Activated T-cell treated with anti-CD3 and anti-CD28 coated beads, Interleukin-2, amount 50 U/mL, for 48 hours (primary cell): ENCODE results near the gene PEX19.

Experiments used
- DNase-seq, 2 experiments: peaks; one replicate each; pipeline ENCODE4 v3.0.0-alpha.2; 2020

The PEX19 gene

DNA sequence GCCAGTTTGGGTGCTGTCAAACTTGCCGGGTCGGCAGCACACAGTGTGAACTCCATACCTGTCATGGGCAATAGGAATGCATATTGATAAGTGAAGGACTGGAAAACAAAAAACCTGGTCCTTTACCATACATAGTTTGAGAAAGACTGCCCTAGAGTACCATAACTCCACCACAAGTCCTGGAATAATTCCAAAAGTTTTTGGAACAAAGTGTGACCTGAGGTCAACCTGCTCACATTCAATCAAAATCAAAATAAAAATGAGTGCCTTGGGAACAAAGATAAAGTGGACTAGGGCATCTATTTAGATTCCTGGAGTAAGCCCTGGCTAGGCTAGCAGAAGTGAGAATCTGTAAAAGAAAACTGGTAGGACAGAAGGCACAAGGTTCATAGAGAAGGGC, 7.6 kb downstream of the PEX19 start:
- DNase-seq: no peak

DNA sequence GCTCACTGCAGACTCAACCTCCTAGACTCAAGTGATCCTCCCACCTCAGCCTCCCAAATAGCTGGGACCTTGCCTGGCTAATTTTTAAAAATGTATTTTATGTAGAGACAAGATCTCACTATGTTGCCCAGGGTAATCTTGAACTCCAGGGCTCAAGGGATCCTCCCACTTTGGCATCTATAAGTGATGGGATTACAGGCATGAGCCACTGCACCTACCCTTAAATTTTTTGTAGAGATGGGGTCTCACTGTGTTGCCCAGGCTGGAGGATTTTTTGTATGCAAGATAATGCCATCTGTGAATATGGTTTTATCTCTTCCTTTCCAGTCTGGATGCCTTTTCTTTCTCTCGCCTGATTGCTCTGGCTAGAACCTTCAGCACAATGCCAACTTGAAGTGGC, 13.9 kb downstream of the PEX19 start:
- no peak for DNase-seq

DNA sequence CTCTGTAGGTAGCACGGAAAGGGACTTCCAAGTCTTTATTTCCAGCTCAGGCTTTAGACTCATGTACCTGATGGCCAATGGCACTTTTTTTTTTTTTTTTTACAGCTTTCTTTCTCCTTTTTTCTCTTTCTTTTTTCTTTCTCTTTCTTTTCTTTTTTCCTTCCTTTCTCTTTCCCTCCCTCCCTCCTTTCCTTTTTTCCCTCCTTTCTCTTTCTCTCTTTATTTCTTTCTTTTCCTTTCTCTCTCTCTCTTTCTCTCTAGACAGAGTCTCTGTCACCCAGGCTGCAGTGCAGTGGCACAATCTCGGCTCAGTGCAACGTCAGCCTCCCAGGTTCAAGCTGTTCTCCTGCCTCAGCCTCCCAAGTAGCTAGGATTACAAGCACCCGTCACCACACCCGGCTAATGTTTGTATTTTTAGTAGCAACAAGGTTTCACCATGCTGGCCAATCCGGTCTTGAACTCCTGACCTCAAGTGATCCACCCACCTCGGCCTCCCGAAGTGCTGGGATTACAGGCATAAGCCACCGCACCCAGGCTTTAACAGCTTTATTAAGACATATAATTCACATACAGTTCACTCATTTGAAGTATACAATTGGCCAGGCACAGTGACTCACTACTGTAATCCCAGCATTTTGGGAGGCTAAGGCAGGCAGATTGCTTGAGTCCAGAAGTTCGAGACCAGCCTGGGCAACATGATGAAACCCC, 17.5 kb downstream of the PEX19 start:
- no peak for DNase-seq

DNA sequence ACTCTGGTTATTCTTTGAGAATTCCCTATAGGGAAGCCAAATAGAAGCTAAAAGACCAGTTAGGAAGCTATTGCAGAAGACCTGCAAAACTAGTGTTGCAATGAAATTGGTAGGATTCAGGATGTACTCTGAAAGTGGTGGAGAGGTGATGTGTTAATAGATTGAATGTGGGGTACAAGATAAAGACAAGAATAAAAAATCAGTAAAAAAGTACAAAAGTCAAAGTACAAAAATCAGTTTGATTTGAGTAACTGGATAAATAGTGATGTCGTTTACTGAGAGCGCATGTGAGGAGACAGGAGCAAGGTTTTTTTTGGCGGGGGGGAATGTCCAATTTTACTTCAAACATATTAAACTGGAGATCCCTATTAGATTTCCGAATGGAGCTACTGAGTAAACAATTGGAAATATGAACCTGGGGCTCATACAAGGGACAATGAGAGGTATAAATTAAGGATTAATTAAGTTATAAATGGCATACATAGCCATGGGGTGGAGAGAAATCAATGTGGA, 20.1 kb downstream of the PEX19 start:
- DNase-seq: no peak

DNA sequence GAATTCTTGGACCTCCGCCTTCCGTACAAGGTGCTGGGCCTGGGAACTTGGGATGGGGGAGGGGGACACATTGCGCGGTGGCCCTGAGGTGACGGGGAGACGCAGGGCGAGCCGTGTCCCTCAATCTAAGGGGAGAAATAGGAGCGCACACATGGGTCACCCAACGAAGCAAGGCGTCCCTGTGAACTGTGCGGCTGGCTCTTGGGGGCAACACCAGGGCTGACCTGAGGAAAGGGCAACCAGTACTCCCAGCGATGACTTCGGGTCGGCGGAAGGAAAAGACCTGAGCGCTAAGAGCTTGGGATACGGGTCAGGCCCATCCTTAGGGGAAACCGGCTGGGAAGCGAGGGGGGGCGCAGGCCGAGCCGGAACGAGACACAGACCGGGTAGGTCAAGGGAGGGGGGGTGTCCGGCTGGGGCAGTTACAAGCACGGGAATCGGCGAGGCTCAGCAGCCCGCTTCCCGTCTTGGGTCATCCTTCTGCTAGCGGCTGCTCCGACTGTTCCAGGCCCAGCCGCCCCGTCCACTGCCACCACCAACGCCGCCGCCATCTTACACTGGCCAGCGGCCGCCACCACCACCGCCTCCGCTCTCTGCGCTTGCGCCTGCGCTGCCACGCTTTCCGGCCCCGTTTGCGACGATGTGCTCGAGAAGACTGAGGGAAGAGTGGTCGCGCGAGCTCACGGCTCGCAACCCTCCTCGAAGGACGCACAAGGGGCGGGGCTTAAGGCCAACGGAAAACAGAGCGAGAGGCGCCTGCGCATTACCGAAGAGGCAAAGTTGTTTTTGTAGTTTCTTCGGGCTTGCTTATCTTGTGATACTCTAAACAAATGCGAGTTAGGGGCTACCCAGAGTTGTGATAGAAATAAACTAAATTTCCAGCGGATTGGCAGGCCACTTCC, 22.8 kb downstream of the PEX19 start, which contains the start of gene DCAF8:
Gene DCAF8, minus strand, starts transcription at position 657 of the 902 bp plus-strand sequence. CDS start 18,541 bp downstream, outside the sequence.
- DNase-seq: peak; percentile 98 to 99

DNA sequence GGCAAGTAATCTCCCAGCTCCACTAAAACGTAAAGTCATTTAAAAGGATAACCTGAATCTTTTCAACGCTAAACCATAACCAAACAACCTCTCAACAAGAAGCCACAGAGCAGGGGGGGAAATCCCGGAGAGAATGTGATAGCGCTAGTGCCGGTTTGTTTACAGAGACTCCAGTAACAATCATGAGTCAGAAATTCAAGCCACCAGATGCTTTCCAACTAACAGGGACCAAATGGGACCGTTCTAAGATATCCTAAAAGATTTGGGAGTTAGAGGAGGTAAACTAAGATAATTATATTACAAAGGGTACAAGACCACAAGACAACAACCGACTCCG, 23.4 kb downstream of the PEX19 start:
- peak; percentile 74 for DNase-seq

DNA sequence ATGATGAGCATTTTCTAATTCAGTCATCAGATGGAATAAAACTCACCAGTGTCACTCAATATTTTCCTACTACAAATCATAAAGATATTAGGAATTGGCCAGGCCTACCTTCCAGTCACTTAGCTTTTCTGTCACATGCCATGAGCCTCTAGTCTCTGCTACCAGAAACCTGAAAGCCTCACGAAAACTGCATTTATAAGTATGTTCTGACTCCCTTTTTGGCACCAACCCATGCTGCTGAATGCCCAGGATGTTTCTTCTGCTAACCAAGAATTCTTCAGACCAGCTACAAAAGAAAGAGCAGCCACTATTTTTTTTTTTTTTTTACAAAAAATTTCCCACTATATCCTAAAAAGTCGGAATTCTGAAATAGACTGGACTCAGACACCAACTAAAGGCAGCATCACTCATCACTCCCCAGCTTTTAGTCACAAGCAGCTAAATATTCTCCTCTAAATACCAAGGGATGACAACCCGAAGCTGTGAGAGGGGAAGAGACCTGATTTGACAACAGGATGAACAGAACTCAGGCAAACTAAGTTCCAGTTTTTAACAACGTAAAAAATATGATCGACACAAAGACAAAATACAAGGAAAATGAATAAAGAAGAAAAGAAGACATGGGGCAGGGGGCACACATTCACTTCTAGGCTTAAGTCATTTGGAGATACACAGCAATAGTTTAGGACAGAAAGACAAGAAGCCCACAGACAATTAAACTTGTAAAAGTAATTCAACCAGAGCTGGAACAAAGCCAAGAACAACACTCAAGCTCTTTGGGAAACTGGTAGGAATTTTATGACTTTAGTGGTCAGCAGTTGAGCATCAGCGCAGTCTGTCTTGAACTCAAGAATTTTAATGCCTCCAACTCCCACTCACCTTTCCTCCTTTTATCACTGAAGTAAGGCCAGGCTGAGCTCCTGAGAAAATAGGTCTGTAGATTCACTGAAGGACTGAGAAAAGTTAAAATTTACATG, 24.2 kb downstream of the PEX19 start:
- DNase-seq: no peak

DNA sequence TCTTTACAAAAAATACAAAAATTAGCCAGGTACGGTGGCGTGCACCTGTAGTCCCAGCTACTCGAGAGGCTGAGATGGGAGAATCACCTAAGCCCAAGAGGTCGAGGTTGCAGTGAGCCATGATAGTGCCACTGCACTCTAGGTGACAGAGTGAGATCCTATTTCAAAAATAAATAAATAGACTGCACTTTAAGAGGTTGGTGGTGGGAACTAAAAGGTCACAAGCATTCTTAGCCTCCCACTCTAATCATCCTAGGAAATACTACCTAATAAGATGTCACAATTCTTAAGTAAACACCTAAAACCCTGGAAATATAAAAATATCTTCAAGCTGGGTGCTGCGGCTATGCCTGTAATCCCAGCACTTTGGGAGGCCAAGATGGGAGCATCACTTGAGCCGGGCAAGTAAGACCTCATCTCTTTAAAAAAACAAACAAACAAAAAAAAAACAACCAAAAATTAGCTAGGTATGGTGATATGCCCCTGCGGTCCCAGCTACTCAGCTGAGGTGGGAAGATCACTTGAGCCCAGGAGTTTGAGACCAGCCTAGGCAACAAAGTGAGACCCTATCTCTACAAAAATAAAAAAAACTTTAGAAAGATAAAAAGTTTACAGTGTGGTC, 26.6 kb downstream of the PEX19 start:
- no peak for DNase-seq

DNA sequence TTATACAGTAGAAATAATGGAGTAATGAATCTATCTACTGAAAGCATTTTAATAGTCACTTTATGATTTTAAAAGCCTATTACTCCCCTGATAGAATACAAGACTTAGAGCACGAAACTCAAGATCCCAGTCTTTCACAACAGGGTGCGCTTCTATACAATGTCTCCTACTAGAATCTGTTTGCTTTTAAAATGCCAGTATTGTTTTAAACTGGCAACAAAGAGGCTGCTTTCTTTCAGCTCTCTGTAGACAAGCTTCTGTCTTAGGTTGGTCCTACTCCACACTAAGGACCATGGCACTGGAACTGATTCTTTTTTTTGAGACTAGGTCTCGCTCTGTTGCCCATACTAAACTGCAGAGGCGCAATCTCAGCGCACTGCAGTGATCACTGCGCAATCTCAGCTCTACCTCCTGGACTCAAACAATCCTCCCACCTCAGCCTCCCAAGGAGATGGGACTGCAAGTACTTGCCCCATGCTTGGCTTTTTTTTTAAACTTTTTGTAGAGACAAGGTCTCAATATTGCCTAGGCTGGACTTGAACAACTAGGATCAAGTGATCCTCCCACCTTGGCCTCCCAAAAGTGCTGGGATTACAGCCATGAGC, 27.4 kb downstream of the PEX19 start:
- no peak for DNase-seq

DNA sequence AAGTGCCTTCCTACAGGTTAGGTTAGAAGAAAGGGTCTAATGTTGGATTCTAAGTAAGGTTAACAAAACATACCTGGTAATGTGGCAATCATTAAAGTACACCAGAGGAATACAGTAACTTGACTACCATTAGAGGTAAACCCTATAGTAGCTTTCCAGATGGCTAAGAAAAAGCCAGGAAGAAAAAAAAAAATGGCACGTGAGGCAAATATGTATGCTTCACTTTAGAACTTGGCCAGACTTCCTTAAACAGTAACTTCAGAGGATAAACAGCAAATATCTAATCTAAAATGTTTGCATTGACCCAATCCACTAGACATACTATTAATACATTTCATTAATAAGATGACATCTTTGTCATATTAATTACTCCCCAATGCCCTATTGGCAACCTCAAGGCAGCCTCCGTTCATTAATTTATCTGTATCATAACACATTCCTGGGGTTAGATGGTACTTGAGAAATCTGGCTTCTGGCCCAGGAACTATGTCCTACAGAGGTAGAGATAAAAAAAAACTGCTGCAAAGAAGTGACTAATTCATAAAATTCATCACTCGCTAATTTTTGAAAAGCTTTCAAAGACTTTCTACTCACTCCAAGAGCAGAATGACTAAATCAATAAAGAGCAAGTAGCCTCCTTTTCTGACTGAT, 28.4 kb downstream of the PEX19 start:
- DNase-seq: no peak

DNA sequence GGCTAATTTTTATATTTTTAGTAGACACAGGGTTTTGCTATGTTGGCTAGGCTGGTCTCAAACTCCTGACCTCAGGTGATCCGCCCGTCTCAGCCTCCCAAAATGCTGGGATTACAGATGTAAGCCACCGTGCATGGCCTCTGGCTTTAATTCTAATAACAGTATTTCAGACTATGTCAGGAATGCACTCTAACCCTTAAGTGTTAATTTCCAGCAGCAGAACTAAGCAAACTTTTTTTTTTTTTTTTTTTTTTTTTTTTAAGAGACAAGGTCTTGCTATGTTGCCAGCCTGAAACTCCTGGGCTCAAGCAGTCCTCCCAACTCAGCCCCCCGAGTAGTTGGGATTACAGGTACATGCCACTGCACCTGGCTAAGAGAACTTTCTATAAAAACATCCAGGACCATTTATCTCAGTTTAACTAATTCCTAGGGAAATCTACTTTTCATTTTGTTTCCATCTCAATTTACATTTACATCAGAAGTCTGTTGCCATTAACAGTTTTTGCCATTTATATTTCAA, 29.1 kb downstream of the PEX19 start:
- no peak for DNase-seq

DNA sequence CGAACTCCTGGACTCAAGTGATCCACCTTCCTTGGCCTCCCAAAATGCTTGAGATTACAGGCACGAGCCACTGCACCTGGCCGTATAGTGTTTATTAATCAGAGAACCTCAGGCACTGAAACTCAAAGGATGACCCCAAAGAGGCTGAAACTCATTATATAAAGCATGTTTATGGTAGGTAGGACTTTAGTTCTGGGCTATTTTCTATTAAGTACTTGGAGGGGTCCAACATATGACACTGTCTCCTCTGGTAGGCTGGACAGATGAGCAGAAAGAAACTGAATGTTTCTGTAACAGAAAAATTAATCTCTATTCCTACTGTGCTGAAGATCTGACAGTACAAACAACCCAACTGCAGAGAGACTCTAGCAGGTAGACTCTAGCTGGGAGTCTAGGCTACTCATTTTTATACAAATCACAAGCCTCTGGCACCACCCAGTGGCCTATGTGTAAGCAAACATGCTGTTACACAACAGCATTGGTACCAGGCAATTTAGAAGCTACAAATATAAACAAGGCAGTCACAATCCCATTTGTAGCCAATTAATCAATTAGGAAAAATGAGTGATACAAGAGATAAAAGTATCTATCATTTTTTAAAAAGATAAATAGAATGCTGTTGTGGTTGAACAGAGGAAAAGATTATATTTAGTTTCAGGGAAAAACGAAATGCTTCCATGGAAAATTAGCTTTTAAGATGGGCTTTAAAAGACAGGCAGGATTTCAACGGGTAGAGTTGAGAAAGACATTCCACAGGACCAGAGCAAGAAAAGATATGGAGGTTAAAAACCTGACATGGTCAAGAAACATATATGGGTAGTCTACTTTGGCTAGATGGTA, 33.0 kb downstream of the PEX19 start:
- DNase-seq: peak; percentile 39

DNA sequence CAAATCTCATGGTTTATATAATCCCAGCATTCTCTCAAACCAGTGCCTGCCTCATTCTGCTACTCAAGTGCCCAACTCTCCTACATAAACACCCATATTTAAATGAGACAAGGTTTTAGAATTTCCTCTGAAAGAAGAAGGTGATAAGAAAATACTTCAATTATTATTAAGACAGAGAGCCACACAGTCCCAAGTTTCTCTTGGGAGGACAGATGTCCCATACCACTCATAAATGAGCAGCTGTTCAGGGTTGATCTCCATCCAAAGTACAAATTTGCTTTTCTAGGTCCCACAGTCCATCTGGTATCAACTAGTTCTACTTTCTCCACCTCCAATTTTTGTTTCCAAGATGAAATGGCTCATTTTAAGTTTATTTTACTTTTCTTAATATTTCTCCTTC, 33.9 kb downstream of the PEX19 start:
- DNase-seq: no peak

DNA sequence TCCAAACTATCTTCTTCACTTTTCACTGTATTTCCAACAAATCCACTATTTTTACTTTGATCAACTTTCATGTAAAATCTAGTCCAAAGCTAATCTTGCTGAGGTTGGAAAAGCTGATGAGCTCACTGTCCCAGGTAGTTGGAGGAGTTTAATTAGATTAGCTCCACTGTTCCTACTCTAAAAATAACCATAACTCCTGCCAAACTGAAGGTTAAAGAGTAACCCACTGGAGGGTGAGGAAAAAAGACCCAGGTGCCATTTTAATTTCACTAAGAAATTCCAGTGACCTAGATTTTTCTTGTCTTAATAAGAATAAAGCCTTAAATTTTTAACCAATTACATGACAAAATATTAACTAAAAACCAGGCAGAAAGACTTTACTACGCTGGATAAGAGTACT, 37.9 kb downstream of the PEX19 start:
- no peak for DNase-seq

DNA sequence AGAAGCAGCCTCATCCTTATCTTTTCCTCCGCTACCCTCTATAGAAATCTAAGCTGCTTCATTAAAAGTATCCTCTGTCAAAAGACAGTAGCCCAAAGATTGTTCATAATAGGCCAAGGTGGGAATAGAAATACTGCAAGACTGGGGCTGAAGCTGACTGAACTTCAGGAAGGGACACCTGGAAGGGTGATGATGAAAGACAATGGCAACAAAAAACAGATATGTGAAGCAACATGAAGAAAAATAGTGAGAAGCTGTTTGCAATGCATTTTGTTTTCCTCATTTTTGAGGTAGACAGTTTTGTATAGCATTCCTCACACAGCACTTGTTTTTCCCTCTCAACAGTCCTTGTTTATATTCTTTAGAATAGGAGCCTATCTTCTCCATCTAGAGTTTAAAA, 39.5 kb downstream of the PEX19 start:
- DNase-seq: no peak

DNA sequence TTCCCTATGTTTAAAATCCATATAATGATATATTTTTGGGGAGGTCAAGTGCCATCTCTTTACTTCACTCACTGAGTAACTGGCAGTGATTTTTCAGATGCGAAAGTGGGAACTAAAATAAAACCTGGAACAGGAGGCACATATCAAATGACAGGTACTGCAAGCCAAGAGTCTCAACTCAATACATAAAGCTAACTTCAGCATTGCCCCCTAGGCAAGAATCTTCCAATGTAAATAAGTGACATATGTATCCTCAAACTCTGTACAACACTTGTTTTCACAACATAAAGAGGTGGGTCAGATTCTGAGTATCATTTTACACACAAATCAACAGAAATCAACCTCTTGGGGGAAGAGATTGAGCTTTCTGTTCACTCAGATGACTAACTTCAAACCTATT, 40.7 kb downstream of the PEX19 start:
- DNase-seq: no peak

DNA sequence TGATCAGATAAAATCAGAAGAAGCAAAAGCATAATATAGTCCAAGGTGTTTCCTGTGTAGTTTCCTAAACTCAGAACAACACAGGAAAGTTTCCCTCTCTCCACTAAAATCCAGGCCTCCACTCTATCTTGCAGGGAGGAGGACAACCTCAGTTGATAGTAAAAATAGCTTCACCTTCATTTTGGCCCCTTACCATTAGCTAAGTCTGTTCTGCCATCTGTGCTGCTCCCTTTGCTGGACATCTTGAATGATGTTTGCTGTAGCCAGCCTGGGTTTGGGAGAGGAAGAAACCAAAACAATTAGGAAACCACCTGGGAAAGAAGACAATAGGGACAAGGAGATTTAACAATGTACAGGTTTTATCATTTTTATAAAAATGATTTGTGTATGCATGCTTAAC, 41.2 kb downstream of the PEX19 start:
- no peak for DNase-seq

DNA sequence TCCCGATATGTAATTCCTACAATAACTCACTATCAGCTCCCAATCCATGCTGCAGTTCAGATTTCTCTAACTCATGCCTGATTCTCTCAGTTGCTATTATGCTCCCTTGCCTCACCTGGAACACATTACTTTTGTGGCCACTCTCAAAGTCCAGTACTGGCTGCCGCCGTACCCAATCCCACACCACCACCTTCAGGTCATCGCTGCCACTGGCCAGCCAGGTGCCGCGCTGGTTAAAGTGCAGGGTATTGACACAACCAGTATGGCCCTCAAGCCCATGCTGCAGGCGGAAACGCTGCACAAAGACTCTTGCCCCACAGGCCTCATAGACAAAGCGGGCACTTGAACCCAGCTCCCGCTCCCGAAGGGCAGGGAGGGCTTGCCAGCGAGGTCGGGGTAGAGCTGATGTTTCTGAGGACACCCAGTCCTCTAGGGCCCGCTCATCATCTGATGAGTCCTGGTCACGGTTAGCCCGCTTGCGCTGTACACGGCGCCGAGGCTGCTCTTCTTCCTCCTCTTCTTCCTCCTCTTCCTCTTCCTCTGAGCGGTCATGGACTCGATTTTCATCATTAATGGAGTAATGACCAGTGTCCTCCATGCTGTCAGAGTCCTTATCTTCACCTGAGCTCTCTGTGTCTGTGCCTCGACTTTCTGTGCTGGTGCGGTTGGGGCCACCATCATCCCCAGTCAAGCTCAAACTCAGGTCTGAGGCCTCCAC, 45.2 kb downstream of the PEX19 start:
- DNase-seq: no peak

DNA sequence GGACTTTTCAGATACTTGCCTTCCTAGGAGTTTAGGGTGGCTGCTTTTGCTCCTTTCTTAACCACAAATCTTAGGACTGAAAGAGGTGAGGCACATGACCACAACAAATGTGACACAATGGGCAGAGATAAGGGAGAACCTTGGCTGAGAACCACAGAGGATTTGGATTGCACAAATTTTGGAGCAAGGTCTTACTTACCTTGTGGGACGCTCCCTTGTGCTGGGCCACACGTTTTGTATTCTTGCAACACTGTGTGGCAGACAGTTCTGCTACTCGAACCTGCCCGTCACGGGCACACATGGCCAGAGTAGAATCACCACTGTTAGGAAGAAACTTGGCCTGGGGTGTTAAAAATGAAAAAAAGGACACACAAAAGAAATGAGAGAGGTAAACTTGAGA, 46.5 kb downstream of the PEX19 start:
- no peak for DNase-seq

DNA sequence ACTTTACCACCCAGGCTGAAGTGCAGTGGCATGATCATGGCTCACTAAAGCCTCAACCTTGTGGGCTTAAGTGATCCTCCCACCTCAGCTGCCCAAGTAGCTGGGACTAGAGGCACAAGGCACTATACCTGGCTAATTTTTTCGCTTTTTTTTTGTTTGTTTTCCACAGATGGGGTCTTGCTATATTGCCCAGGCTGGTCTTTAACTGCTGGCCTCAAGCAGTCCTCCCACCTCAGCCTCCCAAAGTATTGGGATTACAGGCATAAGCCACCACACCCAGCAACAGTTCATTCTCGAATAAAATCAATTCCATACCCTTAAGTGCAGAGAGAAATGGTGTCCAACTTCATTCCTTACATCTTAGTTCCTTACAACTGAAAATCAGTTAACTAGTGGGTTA, 47.4 kb downstream of the PEX19 start:
- no peak for DNase-seq
